CD4-positive, alpha-beta T cell treated with Interleukin-15 for 4 hours (primary cell): ENCODE measurements around the gene UBE3A.
A peak's percentile ranks its signal among the peaks of the same experiment; 100 is the strongest.
"Not testable (repeated sequence)": the region's sequence is repeated elsewhere in the genome, so short reads cannot be mapped to it uniquely, and the experiment has no call there.

Experiments used
- DNase-seq: peaks from one replicate; pipeline ENCODE4 v3.0.0-alpha.2; 2020; ENCODE audit warnings: low spot score

The UBE3A gene

GRCh38 chr15:25438601-25439368 is at the start of gene UBE3A:
TSS of gene UBE3A (minus strand) at chr15:25439024. CDS start at chr15:25409107, 29,917 bp downstream.
- DNase-seq: peak; percentile 86

- DNase-seq: no peak
Measured at GRCh38 chr15:25487226-25487884, 48.5 kb upstream of the UBE3A start.

- DNase-seq: no peak
Measured at GRCh38 chr15:25486051-25486450, 47.2 kb upstream of the UBE3A start.

- DNase-seq: no peak
Measured at GRCh38 chr15:25481208-25481859, 42.5 kb upstream of the UBE3A start.

- no peak for DNase-seq
Measured at GRCh38 chr15:25478313-25478712, 39.5 kb upstream of the UBE3A start.

- DNase-seq: no peak
Measured at GRCh38 chr15:25477816-25478215, 39.0 kb upstream of the UBE3A start.

- DNase-seq: no peak
Measured at GRCh38 chr15:25474251-25474650, 35.4 kb upstream of the UBE3A start.

GRCh38 chr15:25470230-25470629 is 31.4 kb upstream of the UBE3A start:
- no peak for DNase-seq

GRCh38 chr15:25469377-25469776 is 30.6 kb upstream of the UBE3A start:
- DNase-seq: no peak

GRCh38 chr15:25468611-25469010 is 29.8 kb upstream of the UBE3A start:
- no peak for DNase-seq

GRCh38 chr15:25465835-25466234 is 27.0 kb upstream of the UBE3A start:
- DNase-seq: no peak

- DNase-seq: no peak
Measured at GRCh38 chr15:25464784-25465183, 26.0 kb upstream of the UBE3A start.

- DNase-seq: no peak
Measured at GRCh38 chr15:25464383-25464782, 25.6 kb upstream of the UBE3A start.

- DNase-seq: no peak
Measured at GRCh38 chr15:25456196-25456595, 17.4 kb upstream of the UBE3A start.

GRCh38 chr15:25455226-25455625 is 16.4 kb upstream of the UBE3A start:
- no peak for DNase-seq

- no peak for DNase-seq
Measured at GRCh38 chr15:25454771-25455170, 15.9 kb upstream of the UBE3A start.

- not testable (repeated sequence) for DNase-seq
Measured at GRCh38 chr15:25453246-25453645, 14.4 kb upstream of the UBE3A start.

- no peak for DNase-seq
Measured at GRCh38 chr15:25451501-25451900, 12.7 kb upstream of the UBE3A start.

GRCh38 chr15:25450163-25450562 is 11.3 kb upstream of the UBE3A start:
- DNase-seq: no peak

GRCh38 chr15:25446076-25446475 is 7.3 kb upstream of the UBE3A start:
- DNase-seq: no peak

- no peak for DNase-seq
Measured at GRCh38 chr15:25445412-25445811, 6.6 kb upstream of the UBE3A start.

GRCh38 chr15:25441111-25441510 is 2.3 kb upstream of the UBE3A start:
- DNase-seq: no peak

- DNase-seq: no peak
Measured at GRCh38 chr15:25439369-25439836, 579 bp upstream of the UBE3A start.
